Nephron (organoid): Measurements from ENCODE around the gene MPP3.

Experiments
- H3K27ac Mint-ChIP-seq, 3 experiments: 2 replicates each; pipeline ENCODE4 v1.8.0; 2020; ENCODE audit warnings: mixed read lengths in 3 of 3, mild to moderate bottlenecking in 2 of 3, moderate library complexity in 1 of 3
- H3K27me3 Mint-ChIP-seq: 2 replicates; pipeline ENCODE4 v1.8.0; 2021; ENCODE audit warnings: low read depth, mild to moderate bottlenecking, moderate library complexity, mixed read lengths
- H3K36me3 Mint-ChIP-seq: 2 replicates; pipeline ENCODE4 v1.8.0; 2020; ENCODE audit warnings: low read depth, mixed read lengths
- H3K4me1 Mint-ChIP-seq: 2 replicates; pipeline ENCODE4 v1.8.0; 2020; ENCODE audit warnings: mixed read lengths
- H3K4me3 Mint-ChIP-seq, 3 experiments: 2 replicates each; pipeline ENCODE4 v1.8.0; 2020; ENCODE audit warnings: mild to moderate bottlenecking in 3 of 3, mixed read lengths in 3 of 3, moderate library complexity in 2 of 3
- H3K9me3 Mint-ChIP-seq: 2 replicates; pipeline ENCODE4 v1.8.0; 2020; ENCODE audit warnings: mixed read lengths
- CTCF ChIP-seq, 3 experiments: fragments of 200-600 bp; sonication (generic); IDR thresholded peaks; one replicate each; pipeline ENCODE4 v1.5.0; 2021; ENCODE audit warnings: antibody characterized with exemption in 3 of 3; ENCODE audit not compliant: unreplicated experiment in 3 of 3

MPP3 gene

GRCh38 chr17:43759836-43760235 is 73.1 kb downstream of the MPP3 start:
- no peak for TF ChIP-seq CTCF (IDR thresholded peaks at IDR 0.05; ENCODE audit: unreplicated experiment in 3 of 3)
- peaks cover 18% of the 10 kb centered on the region for H3K4me1 Mint-ChIP-seq
- H3K4me3 Mint-ChIP-seq = peak overlapping the region in 1 of 3 experiments; percentile 53
- H3K9me3 Mint-ChIP-seq = no peaks in the 10 kb centered on the region
- H3K36me3 Mint-ChIP-seq = no peaks in the 10 kb centered on the region
- H3K27me3 Mint-ChIP-seq = peaks cover 42% of the 10 kb centered on the region
- peak overlapping the region in 2 of 3 experiments; percentile 92 to 94 for H3K27ac Mint-ChIP-seq

- Mint-ChIP-seq H3K9me3 (no peaks in the 10 kb centered on the region), H3K4me3 (peak within 1 kb of the TSS; percentile 71 to 85 (median 83)), H3K36me3 (no peaks in the 10 kb centered on the region), H3K27ac (peak within 1 kb of the TSS; percentile 59 to 94 (median 92)), H3K27me3 (peaks cover 54% of the 10 kb centered on the region), H3K4me1 (peaks cover 29% of the 10 kb centered on the region)
- no peak for TF ChIP-seq CTCF (IDR thresholded peaks at IDR 0.05; ENCODE audit: unreplicated experiment in 3 of 3)
Observed at GRCh38 chr17:43758497-43759174, 74.3 kb downstream of the MPP3 start, which contains the start of gene SOST. SOST (minus strand) TSS chr17:43758791; CDS start chr17:43758741, 50 bp downstream.

- Mint-ChIP-seq H3K27ac (peak overlapping the region; percentile 59 to 94 (median 79)), H3K36me3 (peaks cover 2% of the 10 kb centered on the region), H3K4me1 (peaks cover 29% of the 10 kb centered on the region), H3K9me3 (no peaks in the 10 kb centered on the region), H3K4me3 (peak overlapping the region; percentile 71 to 85 (median 83)), H3K27me3 (peaks cover 59% of the 10 kb centered on the region)
- no peak for TF ChIP-seq CTCF (IDR thresholded peaks at IDR 0.05; ENCODE audit: unreplicated experiment in 3 of 3)
Observed at GRCh38 chr17:43758086-43758485, 74.9 kb downstream of the MPP3 start.

GRCh38 chr17:43757171-43757660 is 75.7 kb downstream of the MPP3 start:
- Mint-ChIP-seq H3K9me3 (no peaks in the 10 kb centered on the region), H3K27me3 (peaks cover 63% of the 10 kb centered on the region), H3K36me3 (peaks cover 3% of the 10 kb centered on the region), H3K4me1 (peaks cover 29% of the 10 kb centered on the region), H3K4me3 (peak overlapping the region in 2 of 3 experiments; percentile 79 to 83), H3K27ac (peak overlapping the region in 1 of 3 experiments; percentile 67)
- TF ChIP-seq CTCF (IDR thresholded peaks at IDR 0.05; ENCODE audit: unreplicated experiment in 3 of 3) = no peak

- TF ChIP-seq CTCF (IDR thresholded peaks at IDR 0.05; ENCODE audit: unreplicated experiment in 3 of 3) = no peak
- peak overlapping the region in 2 of 3 experiments; percentile 75 to 77 for H3K27ac Mint-ChIP-seq
- peak overlapping the region; percentile 74 to 83 (median 79) for H3K4me3 Mint-ChIP-seq
- H3K27me3 Mint-ChIP-seq = peaks cover 70% of the 10 kb centered on the region
- H3K9me3 Mint-ChIP-seq = no peaks in the 10 kb centered on the region
- H3K36me3 Mint-ChIP-seq = peaks cover 3% of the 10 kb centered on the region
- H3K4me1 Mint-ChIP-seq = peaks cover 29% of the 10 kb centered on the region
Observed at GRCh38 chr17:43756201-43756600, 76.7 kb downstream of the MPP3 start.
